GM21619 (cell line): ENCODE measurements around the gene TMUB1.

Experiments
- ATAC-seq: cut with Tn5 transposase; IDR thresholded peaks from one replicate; pipeline ENCODE4 v1.9.1; 2021; ENCODE audit not compliant: unreplicated experiment

Gene TMUB1

GRCh38 chr7:151104411-151105235 is 21.3 kb upstream of the TMUB1 start:
- no peak for ATAC-seq

GRCh38 chr7:151103973-151104372 is 20.7 kb upstream of the TMUB1 start:
- no peak for ATAC-seq

- no peak for ATAC-seq
Measured at GRCh38 chr7:151102991-151103390, 19.7 kb upstream of the TMUB1 start.

- no peak for ATAC-seq
Measured at GRCh38 chr7:151101621-151102396, 18.5 kb upstream of the TMUB1 start.

- no peak for ATAC-seq
Measured at GRCh38 chr7:151100921-151101320, 17.6 kb upstream of the TMUB1 start.

GRCh38 chr7:151099486-151100211 is 16.4 kb upstream of the TMUB1 start:
- no peak for ATAC-seq

GRCh38 chr7:151095828-151096475 is 12.7 kb upstream of the TMUB1 start:
- no peak for ATAC-seq

GRCh38 chr7:151095123-151095797 is 12.0 kb upstream of the TMUB1 start:
- ATAC-seq, result no peak

- no peak for ATAC-seq
Measured at GRCh38 chr7:151094675-151095074, 11.4 kb upstream of the TMUB1 start.

- no peak for ATAC-seq
Measured at GRCh38 chr7:151093748-151094147, 10.5 kb upstream of the TMUB1 start.

GRCh38 chr7:151091988-151092387 is 8.7 kb upstream of the TMUB1 start:
- no peak for ATAC-seq

- ATAC-seq, result no peak
Measured at GRCh38 chr7:151091431-151091830, 8.1 kb upstream of the TMUB1 start.

GRCh38 chr7:151091003-151091402 is 7.7 kb upstream of the TMUB1 start:
- ATAC-seq, result no peak

GRCh38 chr7:151089893-151090730 is 6.8 kb upstream of the TMUB1 start:
- ATAC-seq, result no peak

- ATAC-seq, result no peak
Measured at GRCh38 chr7:151088856-151089699, 5.8 kb upstream of the TMUB1 start.

GRCh38 chr7:151088019-151088855 is 4.9 kb upstream of the TMUB1 start:
- ATAC-seq, result no peak

GRCh38 chr7:151087245-151088018 is 4.1 kb upstream of the TMUB1 start:
- ATAC-seq, result peak; percentile 18
